GM18517 (cell line): Measurements from ENCODE around the gene AOPEP.

Experiments
- ATAC-seq: cut with Tn5 transposase; IDR thresholded peaks from one replicate; pipeline ENCODE4 v1.9.1; 2021; ENCODE audit warnings: mild to moderate bottlenecking, moderate library complexity; ENCODE audit not compliant: unreplicated experiment

AOPEP gene

DNA sequence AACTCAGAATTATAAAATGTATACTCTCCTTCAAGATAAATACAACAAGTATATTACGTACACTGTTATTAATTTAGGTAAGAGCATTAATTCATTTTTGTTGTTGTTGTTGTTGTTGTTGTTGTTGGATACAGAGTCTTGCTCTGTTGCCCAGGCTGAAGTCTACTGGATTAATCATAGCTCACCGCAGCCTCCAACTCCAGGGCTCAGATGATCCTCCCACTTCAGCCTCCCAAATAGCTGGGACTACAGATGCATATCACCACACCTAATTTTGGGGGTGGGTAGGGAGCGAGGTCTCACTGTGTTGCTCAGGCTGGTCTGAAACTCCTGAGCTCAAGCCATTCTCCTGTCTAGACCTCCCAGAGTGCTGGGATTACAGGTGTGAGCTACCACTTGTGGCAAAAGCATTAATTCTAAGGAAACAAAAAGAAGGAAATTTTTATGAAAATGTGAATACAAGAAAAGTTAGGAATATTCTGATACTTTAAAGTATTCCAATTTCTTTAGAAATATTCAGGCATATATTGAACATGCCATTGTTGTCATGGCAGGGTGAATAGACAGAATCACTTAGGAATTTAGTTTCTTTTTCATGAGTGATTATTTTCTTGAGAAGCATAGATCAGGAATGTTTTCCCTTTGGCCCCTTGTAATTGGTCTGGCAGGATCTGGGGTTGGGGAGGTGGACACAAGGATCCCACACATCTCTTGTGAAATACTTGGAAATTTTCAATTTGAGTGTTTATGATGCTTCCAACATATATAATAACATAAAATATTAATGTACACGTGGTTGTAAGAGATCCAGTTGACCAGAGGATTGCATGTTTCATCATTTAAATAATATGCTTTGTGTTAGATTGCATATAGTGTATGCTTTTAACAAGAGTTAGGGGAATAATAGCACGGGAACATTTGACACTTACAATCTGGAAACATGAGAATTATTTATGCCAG lies 327.4 kb downstream of the AOPEP start:
- no peak for ATAC-seq

DNA sequence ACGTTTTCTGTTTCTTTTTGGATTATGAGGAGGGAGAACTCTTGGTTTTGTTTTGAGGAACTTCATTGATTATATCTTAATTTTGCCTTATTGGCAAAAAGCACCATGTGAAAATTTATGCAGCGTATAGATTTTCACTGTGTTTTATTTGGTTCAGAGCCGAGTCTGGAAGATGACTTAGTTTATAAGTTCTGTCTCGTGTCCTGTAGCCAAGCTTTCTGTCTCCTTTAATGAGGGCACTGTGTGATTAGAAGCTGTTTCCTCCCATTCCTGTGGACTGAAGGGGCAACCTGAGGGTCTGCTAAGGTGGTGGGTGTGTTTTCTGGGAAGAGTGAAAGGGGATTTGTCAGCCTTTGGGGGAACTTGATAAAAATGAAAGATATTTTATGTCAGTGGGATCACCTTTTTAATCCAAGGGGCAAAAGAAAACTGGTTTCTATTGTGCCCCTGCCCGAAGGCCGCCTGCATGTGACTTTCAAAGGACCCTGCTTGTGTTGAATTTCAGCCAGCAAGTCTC lies 328.9 kb downstream of the AOPEP start:
- no peak for ATAC-seq

DNA sequence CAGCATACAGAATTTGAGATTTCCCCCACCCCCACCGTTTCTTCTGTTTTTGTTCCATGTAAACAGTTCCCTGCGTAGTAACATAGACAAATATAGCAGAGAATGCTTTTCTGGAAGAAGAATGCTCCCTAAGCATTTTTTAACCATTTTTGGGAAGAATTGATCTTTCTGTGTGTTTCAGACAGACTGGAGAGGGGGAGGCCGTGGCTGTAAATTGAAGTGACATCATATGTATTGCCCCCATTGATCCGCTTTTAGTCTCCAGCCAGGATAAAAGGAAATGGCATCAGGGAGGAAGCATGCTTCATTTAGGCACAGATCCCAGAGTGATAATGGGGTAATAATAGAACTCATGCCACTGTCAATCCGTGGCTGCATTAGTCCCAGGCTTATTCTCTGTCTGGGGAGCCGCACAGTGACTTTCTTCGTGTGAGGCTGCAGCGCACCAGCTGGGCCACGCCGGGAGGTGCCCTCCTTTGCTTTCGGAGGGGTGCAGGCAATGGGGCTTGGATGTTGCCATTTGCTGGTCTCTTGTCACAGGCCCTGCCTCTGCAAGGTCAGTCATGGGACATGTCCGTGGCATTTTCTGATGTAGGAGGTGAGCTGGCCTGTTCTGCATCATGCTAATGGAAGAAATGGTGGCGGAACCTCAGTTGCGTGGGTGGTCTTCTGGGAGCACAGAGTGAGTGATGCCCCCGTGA lies 329.5 kb downstream of the AOPEP start:
- ATAC-seq = no peak

DNA sequence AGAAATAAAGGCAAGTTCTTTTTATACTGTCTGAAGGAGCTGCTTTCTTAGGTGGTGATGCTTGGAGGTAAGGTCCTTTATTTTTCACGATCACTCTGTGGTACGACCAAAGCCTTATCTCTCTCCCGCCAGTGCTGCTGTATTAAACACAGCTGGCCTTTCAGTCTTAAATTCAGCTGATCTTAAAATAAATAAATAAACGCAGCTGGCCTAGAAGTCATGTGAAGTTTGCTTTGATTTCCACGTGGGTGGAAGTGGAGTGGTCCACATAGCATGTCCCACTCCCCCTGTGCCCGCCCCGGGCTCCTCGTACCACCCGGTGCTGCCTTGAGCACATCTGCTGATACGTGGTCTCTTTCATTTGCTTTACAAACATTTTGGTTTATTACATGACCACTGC lies 330.6 kb downstream of the AOPEP start:
- ATAC-seq = no peak

DNA sequence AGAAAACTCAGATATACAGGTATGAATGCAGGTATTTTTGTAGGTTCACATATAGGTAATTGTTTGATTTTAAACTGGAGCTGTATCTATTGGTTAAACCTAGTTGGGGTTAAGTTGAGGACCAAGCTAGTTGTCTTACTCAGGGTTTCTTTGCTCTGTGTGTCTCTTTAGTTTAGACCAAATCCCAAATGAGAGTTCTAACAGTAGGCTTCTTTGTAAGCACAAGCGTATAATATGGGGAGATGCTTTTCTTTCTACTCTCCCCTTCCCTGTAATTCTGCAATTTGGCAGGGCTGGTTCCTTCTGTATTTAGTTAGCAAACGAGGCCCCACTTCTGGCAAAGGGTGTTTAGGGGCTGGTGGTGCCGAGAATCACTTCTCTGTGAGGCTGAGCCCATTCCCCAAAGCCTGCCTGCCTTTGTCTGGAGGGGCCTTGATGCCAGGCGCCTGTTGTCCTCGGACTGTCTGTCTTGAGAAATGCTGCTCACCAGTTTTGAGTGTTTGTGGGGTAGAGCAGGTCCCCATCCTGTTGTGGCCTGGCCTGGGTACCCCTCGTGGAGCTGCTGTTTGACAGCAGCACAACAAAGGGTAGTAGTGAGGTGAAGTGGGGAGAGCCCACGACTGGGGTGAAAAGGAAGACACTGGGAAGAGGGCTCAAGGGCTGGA lies 331.8 kb downstream of the AOPEP start:
- no peak for ATAC-seq

DNA sequence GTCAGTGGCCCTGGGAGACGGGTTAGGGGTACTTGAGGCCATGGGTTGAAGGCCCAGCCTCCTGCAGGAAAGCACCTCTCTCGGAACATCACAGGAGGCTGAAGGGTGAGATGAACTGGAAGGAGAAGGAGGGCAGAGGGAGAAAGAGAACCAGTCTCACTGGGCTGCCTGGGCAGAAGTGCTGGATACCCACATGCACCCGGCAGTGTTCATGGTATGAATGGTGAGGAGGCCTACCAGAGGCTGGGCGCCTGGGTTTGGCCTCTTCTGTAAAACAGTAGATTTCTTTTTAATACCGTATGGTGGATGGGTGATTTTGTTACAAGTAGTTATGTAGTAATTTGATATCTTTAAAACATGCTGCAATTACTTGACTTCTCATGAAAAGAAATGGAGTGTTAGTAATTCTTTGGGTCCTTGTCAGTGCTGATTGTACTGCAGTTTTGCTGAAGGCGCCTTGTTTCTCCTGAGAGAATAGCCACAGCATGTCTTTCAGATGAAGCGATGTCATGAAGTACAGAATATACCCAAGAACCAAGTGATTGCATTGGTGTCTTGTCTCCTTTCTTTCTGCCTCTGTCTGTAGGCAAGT lies 332.4 kb downstream of the AOPEP start:
- no peak for ATAC-seq

DNA sequence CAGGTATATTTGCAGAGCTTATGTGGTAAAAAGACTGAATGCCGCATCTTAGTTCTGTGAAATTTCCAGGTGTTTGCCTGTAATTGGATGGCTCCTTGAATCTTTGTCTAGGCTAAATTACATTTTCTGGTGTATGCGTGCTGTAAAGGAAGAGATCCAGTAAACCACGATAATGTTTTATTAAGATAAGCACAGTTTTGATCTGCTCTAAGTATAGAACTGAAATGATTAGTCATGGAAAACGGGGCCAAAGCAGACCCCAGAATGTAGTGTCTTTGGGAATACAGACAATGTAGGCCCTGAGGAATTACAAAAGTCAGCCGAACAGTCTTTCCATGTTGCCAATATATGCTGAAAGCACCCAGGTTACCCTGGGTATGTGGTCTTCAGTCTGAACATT lies 333.7 kb downstream of the AOPEP start:
- ATAC-seq = no peak

DNA sequence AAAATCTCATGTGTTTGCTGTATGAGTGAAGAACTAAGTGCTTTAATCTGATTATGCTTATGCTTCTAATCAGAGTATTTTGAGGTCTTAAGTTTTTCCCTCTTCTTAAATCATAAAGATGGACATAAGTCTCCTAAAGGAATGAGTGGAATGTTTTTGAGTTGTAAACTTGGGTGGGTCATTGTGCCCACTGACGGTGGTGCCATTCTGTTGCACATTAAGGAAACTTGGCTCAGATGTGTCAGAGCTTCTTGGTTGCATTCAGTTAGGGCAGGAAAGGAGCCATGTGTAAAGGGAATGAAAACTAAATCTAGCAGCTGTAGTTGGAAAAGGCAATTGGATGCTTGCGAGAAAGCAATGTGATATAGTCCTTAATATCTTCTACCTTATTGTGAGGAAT lies 334.4 kb downstream of the AOPEP start:
- ATAC-seq = no peak

DNA sequence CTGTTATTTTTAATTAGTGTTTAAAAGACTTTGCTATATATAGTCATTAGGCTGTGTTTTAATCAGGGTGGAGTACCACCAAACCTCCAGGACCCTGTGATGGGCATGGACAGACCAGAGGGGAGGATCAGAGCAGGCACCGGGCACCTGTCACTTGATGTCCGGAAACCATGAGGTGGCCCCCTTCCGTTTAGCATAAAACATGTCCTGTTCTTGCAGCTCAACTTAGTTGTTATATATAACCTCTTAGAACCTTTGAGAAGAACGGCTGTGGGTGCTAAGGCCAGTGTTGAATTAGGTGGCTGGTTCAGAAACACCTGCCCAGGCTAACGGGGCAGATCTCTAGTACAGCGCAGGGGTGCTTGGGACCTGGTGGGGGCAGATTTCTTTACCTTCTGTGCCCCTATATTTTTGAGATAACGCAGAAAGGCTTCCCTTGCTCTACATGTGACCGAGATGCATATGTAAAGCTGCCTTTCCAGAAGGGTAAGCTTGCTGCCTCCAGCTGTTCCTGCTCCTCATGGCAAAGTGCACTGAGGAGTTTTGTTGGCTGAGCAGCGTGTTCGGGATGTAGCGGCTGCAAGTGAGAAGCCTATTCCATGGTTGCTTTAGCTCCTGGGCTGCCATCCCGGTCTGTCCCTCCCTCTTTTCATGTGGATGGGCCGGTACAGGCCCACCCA lies 335.6 kb downstream of the AOPEP start:
- ATAC-seq = no peak

DNA sequence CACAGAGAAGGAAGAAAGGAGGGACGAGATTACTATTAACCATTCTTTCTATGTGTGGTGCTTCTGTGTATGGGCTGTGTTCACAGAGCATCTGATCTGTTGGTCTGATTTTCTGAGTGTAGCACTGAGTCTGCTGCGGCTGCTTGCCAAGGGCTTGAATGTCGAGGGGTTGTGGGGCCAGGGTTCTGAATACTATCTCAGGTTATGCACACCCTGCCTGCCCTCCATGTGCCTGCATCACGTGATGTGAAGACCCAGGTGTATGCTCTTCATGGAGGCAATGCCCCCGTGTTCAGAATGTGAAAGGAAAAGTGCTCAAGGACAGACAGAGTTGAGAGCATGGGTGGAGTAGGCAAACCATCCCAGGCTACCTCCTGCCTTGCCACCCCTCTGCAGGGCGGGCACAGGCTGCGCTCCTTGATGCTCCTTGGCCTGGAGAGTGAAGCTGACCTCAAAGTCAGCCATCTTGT lies 336.1 kb downstream of the AOPEP start:
- no peak for ATAC-seq

DNA sequence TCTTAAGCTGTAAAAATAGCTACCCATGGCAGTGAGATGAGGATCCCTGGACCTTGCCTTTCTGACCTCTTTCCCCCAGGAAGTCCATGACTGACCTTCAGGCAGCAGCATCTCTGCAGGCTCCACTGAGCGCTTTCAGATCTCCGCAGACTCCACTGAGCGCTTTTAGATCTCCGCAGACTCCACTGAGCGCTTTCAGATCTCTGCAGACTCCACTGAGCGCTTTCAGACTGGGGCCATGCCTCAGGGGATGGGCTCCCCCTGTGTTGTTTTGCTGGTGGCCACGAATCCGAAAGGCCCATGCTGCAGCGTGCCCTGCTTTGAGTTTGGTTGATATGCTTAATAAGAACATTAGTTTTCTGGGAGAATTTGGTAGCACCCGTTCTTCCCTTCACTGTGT lies 336.8 kb downstream of the AOPEP start:
- no peak for ATAC-seq

DNA sequence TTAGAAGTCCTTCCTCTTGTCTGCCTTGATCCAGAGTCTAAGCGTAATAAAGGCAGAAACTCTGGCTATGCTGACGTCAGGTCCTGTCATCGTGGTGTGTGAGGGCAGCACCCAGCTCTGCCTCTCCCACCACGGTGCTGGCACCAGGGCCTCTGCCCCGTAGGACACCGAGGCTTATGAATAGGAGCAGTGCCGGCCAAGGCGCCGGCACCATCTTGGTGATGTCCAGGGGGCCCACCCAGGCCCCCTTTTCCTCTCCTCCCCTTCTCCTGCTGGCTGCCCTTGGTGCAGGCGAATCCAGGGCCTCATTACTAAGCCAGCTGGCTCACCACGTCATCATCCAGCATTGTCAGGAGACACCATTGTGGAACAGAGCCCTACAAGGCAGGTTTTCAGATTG lies 338.7 kb downstream of the AOPEP start:
- ATAC-seq = no peak

DNA sequence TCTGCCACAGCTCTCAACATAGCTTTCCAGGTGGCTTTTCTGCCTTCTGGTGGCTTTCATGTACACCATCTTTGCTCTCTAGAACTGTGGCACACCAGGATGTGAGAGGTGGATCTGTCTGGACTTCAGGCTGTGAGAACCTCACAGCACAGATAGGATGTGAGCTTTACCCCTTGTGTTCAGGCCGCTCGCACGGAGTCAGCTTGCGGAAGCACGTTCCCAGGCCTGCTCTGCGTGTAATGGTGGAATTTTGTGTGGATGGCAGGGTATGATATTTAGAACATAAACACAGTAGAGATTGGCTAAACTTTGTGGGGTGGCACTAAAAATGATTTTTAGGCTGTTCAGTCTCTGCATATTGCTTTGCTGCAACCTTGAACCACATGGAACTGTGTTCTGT lies 340.6 kb downstream of the AOPEP start:
- ATAC-seq = no peak

DNA sequence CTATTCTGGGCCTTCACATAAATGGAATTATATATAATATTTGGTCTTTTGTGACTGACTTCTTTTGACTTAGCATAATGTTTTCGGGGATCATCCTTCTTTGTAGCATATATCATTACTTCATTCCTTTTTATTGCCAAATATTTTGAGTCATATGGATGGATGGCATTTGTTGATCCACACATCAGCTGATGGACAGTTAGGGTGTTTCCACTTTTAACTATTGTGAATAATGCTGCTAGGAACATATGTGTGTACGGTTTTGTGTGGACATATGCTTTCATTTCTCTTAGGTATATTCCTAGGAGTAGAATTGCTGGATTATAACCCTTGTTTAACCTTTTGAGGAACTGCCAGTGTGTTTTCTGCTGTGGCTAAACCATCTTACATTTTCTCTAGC lies 341.4 kb downstream of the AOPEP start:
- no peak for ATAC-seq

DNA sequence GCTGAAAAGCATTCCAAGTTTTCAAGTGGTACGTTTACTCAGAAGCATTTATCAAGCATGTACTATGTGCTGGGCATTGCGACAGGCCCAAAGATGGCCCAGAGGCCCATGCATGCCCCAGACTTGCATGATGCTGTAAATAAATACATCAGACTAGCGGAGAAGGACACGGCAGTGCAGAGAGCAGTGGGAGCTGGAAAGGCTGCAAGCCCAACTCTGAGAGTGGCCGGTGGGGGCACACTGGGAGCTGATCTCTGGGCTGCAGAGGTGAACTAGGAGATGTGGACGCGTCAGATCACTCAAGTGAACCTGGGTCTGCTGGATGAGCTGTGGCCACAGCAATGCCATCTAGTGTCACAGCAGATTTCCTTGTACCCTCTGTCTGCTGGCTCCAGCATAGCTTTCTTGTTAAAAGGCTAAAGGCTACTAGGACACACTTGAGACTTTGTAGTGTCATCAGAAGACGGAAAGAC lies 344.1 kb downstream of the AOPEP start:
- no peak for ATAC-seq

DNA sequence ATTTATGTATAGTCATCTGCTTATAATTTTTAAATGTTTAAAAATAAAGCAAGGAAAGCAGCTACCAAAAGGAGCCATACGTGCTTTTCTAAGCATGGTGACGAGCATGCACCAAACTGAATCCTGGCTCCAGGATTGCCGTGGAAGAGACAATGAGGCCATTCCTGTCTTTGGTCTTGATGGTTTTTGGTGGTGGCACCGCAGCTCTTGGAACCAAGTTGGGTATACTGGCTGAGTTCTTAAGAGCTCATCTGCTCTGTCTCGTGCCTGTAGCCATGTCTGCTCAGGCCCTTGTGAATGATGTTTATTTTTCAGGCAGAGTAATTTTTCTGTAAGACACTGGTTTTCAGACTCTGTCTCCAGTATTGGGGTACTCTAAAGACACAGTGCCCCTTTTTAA lies 345.0 kb downstream of the AOPEP start:
- no peak for ATAC-seq

DNA sequence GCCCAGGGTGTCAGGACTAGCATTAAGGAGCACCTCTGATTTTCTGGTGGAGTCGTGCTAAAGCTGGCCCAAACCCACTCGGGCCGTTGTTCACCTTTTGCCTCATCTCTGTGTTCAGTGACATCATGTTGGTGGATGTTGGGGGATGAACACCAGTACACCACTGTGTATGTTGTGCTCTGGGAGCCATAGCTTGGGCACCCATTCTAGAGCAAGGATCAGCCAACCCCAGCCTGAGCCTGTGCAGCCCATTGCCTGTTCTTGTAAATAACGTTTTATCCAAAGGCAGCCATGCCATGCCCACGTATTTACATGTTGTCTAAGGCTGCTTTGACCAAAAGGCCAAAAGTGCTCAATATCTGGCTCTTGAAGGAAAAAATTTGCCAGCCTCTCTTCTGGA lies 345.4 kb downstream of the AOPEP start:
- ATAC-seq = no peak

DNA sequence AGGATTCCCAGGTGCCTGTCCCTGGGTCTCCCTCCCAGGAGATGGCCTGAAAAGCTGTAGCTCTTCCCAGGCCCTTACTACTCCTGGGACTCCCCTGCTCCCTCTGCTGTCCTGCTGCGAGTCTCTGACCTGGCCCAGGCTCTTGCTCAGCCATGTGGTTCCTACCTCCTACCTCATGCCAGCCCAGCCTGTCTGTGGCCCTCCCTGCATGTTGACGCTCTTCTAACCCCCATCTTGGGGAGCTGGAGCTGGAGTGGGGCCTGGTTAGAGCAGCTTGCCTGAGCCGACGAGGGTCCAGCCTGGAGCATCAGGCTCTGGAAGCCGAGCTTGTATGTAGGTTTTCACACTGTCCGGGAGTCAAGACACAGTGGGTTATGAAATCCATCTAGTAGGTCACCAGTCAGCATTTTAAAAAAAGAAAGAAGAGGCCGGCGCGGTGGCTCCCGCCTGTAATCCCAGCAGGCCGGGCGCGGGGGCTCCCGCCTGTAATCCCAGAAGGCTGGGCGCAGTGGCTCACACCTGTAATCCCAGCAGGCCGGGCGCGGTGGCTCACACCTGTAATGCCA lies 346.6 kb downstream of the AOPEP start:
- ATAC-seq = no peak

DNA sequence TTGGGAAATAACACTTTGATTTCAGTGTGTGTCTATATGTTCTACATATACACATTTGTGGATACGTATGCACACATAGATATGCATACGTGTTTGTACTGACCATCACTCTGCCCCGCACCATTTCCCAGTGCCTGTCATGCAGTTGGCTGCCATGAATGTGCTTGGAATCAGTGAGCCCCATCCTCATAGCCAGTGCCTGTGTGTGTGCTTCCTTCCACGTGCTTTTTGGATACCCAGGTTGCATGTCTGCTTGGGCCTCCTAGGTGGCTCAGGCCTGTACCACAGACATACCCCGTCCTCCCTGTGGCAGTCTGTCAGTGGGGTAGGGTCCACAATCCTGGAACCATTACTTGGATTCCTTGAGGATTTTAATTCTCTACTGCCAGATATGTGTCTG lies 347.4 kb downstream of the AOPEP start:
- ATAC-seq = no peak

DNA sequence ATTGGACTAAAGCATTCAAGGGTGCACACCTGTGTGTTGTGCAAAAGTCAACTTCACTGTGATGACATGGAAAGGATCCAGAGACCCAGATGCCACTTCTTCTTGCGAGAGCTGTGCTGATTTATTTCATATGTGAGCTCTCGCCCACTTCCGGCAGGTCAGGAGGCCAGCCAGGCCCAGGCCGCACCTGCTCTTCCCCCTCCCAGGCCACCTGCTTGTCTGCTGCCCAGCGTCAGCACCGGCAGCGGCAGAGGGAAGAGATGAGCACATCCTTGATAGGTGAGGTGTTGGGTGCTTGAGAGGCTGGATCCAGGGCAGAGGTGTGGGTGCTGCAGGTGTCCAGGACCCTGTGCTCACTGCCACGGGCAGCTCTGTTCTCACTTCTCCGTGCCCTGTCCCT lies 348.1 kb downstream of the AOPEP start:
- ATAC-seq = no peak
